HG03520 (cell line): ENCODE data around the gene GJA10.

Experiments
- ATAC-seq: cut with Tn5 transposase; IDR thresholded peaks from one replicate; pipeline ENCODE4 v1.9.1; 2021; ENCODE audit warnings: mild to moderate bottlenecking, moderate library complexity; ENCODE audit not compliant: unreplicated experiment

The GJA10 gene

GRCh38 chr6:89942601-89943000, 48.3 kb downstream of the GJA10 start:
- ATAC-seq, result no peak

- ATAC-seq, result no peak
Observed at GRCh38 chr6:89944181-89944755, 50.0 kb downstream of the GJA10 start.

- no peak for ATAC-seq
Observed at GRCh38 chr6:89944826-89945407, 50.6 kb downstream of the GJA10 start.
